ENCODE data around the gene AADAT.

Gene AADAT

DNA sequence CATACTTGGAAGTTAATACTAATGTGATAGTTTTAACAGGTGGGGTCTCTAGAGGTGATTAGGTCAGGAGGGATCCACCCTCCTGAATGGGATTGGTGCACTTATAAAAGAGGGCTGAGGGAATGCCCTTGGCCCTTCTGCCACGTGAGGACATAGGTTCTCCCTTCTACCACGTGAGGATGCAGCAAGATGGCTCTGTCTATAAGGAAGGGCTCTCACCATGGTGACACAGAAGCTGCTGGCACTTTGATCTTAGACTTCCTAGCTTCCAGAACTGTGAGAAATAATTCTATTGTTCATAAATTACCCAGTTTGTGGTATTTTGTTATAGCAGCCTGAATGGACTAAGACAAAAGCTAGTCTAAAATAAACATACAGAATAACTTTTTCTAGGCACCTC, 1.0 kb downstream of the AADAT start:
- Histone ChIP-seq H3K27me3 (ENCODE audit: insufficient read depth, low read depth, severe bottlenecking) (no peaks in the 10 kb centered on the region), H3K4me3 (ENCODE audit: low read depth, low read length) (peak overlapping the region; percentile 84), H3K27ac (peak overlapping the region; percentile 92), H3K9me3 (ENCODE audit: severe bottlenecking) (no peaks in the 10 kb centered on the region), H3K36me3 (peaks cover 49% of the 10 kb centered on the region)
- no peak for DNase-seq
- TF ChIP-seq CTCF (IDR thresholded peaks at IDR 0.05; ENCODE audit: low read depth, low read length), result no peak

GRCh38 chr4:170087163-170087700, 2.5 kb downstream of the AADAT start:
- no peak for DNase-seq
- no peaks in the 10 kb centered on the region for H3K9me3 ChIP-seq (ENCODE audit: severe bottlenecking)
- TF ChIP-seq CTCF (IDR thresholded peaks at IDR 0.05; ENCODE audit: low read depth, low read length), result no peak
- H3K4me3 ChIP-seq (ENCODE audit: low read depth, low read length), result no peak overlapping the region
- peaks cover 64% of the 10 kb centered on the region for H3K36me3 ChIP-seq
- H3K27ac ChIP-seq, result no peak overlapping the region
- no peaks in the 10 kb centered on the region for H3K27me3 ChIP-seq (ENCODE audit: insufficient read depth, low read depth, severe bottlenecking)

GRCh38 chr4:170083541-170083940, 6.2 kb downstream of the AADAT start:
- peaks cover 100% of the 10 kb centered on the region for H3K36me3 ChIP-seq
- no peak overlapping the region for H3K27ac ChIP-seq
- H3K9me3 ChIP-seq (ENCODE audit: severe bottlenecking), result no peaks in the 10 kb centered on the region
- TF ChIP-seq CTCF (IDR thresholded peaks at IDR 0.05; ENCODE audit: low read depth, low read length), result no peak
- no peak for DNase-seq
- H3K27me3 ChIP-seq (ENCODE audit: insufficient read depth, low read depth, severe bottlenecking), result no peaks in the 10 kb centered on the region
- H3K4me3 ChIP-seq (ENCODE audit: low read depth, low read length), result no peak overlapping the region

DNA sequence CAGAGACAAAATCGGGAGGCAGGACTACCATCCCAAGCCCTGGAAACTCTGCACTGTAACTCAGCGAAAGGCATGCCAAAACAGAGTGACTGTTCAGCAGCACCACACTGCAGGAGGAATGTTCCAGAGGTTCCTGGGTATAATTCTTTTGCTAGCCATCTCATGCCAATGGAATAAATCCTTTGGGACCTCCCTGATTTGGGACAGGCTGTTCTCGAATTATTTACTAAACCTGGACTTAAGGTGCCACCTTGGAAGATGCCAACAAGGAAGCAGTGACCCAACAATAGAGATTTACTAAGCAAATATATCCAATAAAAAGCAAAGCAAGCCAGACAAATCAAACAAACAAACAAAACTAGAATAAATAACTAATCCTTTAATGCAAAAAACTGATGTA, 9.3 kb downstream of the AADAT start:
- no peak for DNase-seq
- H3K27ac ChIP-seq, result no peak overlapping the region
- H3K9me3 ChIP-seq (ENCODE audit: severe bottlenecking), result no peaks in the 10 kb centered on the region
- no peak for TF ChIP-seq CTCF (IDR thresholded peaks at IDR 0.05; ENCODE audit: low read depth, low read length)
- peaks cover 100% of the 10 kb centered on the region for H3K36me3 ChIP-seq
- no peaks in the 10 kb centered on the region for H3K27me3 ChIP-seq (ENCODE audit: insufficient read depth, low read depth, severe bottlenecking)
- H3K4me3 ChIP-seq (ENCODE audit: low read depth, low read length), result no peak overlapping the region

- Histone ChIP-seq H3K4me3 (ENCODE audit: low read depth, low read length) (no peak overlapping the region), H3K27ac (no peak overlapping the region), H3K9me3 (ENCODE audit: severe bottlenecking) (no peaks in the 10 kb centered on the region), H3K27me3 (ENCODE audit: insufficient read depth, low read depth, severe bottlenecking) (no peaks in the 10 kb centered on the region), H3K36me3 (peaks cover 100% of the 10 kb centered on the region)
- no peak for TF ChIP-seq CTCF (IDR thresholded peaks at IDR 0.05; ENCODE audit: low read depth, low read length)
- no peak for DNase-seq
Observed at GRCh38 chr4:170079981-170080380, 9.8 kb downstream of the AADAT start.

DNA sequence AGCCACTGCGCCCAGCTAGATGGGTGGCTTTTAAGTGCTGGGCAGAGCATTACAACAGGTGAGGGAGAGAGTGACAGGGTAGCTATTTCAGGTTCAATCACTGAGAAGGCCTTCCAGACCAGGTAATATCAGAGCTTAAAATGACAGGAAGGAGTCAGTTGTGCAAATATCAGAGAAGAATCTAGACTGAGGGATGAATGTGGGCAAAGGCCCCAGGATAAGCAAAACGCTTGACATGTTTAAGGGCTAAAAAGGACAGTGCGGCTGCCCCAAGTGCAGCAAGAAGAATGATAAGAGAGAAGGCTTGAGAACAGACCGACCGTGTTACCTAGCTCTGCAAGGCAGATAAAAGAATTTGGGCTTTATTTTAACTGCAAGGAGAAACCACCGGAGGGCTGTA, 18.6 kb downstream of the AADAT start:
- no peak for TF ChIP-seq CTCF (IDR thresholded peaks at IDR 0.05; ENCODE audit: low read depth, low read length)
- Histone ChIP-seq H3K27me3 (ENCODE audit: insufficient read depth, low read depth, severe bottlenecking) (no peaks in the 10 kb centered on the region), H3K4me3 (ENCODE audit: low read depth, low read length) (no peak overlapping the region), H3K9me3 (ENCODE audit: severe bottlenecking) (no peaks in the 10 kb centered on the region), H3K27ac (peak overlapping the region; percentile 7), H3K36me3 (peaks cover 76% of the 10 kb centered on the region)
- DNase-seq, result no peak
